ENCODE results near the gene AMOTL1. TPM values are rescaled to one million over a fixed set of nuclear protein-coding genes. Genes with fewer than 3 reads are reported as not detected.

Gene AMOTL1
- total and polyA plus RNA-seq, 2 of the 8 experiments (the other 6 are each of a cell fraction or from before 2014, with no cell fraction given) = 9.0 to 27.6 TPM

DNA sequence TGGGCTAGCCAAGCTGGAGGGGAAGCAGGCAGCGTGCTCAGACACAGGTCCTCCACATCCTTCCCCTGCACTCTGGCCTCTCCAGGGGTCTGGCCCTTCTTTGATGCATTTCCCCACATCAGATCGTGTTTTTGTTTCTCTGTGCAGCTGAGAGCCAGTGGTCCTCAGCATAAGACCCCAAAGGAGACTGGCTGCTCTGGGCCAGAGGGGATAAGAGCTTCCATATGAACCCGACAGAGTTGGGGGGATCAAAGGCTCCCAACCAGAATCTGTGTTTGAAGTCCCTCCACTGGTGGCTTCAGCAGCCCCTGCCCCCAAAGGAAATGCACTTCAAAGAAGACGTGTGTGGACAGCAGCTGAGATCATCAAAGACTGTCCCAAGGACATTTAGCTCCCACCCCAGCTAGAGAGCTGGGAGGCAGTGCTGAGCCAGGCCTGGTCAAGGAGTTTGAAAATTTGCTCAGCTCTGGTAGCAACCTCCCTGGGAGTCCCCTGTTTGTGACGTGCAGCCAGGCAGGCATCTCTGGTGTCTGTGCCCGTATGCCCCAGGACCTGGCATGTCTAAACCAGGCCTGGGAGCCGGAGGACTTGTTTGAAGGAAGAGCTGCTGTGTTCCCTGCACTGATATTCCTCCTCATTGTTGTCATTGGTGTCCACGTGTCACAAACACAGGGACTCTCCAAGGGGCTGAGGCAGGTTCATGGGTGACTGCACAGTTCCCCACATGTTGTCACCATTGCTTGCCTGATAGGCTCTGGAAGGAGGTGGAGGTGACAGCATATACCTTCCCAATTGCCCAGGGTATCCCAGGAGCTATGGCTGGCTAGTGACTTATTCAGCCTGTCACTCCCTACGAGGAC, 99.0 kb downstream of the AMOTL1 start:
- Histone ChIP-seq H2BK120ac (replicated peaks; ENCODE audit: low read depth, low read length) (no peak overlapping the region), H2BK20ac (ENCODE audit: low read length) (no peak overlapping the region), H2AFZ (ENCODE audit: low read length) (no peak overlapping the region), H4K8ac (ENCODE audit: extremely low read depth, insufficient read depth, low read length) (peak overlapping the region; percentile 20; the same call in 1 of the 2 replicates), H3K4ac (replicated peaks; ENCODE audit: insufficient read length, low read depth, low read length) (no peak overlapping the region), H3K9ac (replicated peaks in 1 of 4; ENCODE audit: extremely low read depth in 1 of 4, low read depth in 3 of 4, low read length in 3 of 4) (no peak overlapping the region), H4K20me1 (replicated peaks in 1 of 2; ENCODE audit: control insufficient read depth in 1 of 2, insufficient read depth in 2 of 2, low read length in 2 of 2) (no peaks in the 10 kb centered on the region), H3K36me3 (ENCODE audit: control insufficient read depth in 2 of 4, insufficient read depth in 4 of 4, low read length in 3 of 4) (peaks cover 2 to 19% (median 17%) of the 10 kb centered on the region in 4 experiments; a peak in 6 of 8 replicates), H3K18ac (ENCODE audit: extremely low read depth, low read length) (no peak overlapping the region), H3K9me3 (ENCODE audit: insufficient read depth in 2 of 2, low read depth in 1 of 2, low read length in 1 of 2) (no peaks in the 10 kb centered on the region), H3K14ac (ENCODE audit: insufficient read length) (no peak overlapping the region), H3K23me2 (ENCODE audit: low read depth, low read length) (no peaks in the 10 kb centered on the region), H3K4me2 (ENCODE audit: insufficient read depth in 1 of 2, low read depth in 2 of 2, low read length in 2 of 2) (no peak overlapping the region), H2BK12ac (ENCODE audit: low read depth, low read length) (no peak overlapping the region), H3K79me2 (ENCODE audit: control insufficient read depth in 1 of 2, insufficient read depth in 2 of 2, low read length in 2 of 2) (no peaks in the 10 kb centered on the region), H3K4me1 (replicated peaks in 1 of 4; ENCODE audit: control insufficient read depth in 3 of 4, insufficient read depth in 4 of 4, low read length in 3 of 4) (peaks cover 0 to 12% (median 6%) of the 10 kb centered on the region in 4 experiments; a peak in 5 of 7 replicates), H3K56ac (replicated peaks; ENCODE audit: insufficient read length, low read depth, low read length) (no peak overlapping the region), H4K91ac (replicated peaks; ENCODE audit: insufficient read length, low read length) (no peak overlapping the region), H2BK15ac (ENCODE audit: low read length) (no peak overlapping the region), H4K5ac (ENCODE audit: insufficient read length, low read depth, low read length) (no peak overlapping the region), H3K4me3 (ENCODE audit: extremely low read depth in 1 of 4, insufficient read depth in 2 of 4, low read depth in 3 of 4, low read length in 4 of 4) (no peak overlapping the region), H3K79me1 (ENCODE audit: low read depth, low read length) (no peaks in the 10 kb centered on the region), H2BK5ac (ENCODE audit: low read depth, low read length) (0 out of 2 replicates have a peak overlapping the region, but pooled peaks have one; percentile 60), H3K27ac (ENCODE audit: low read depth, low read length) (no peak overlapping the region), H2AK5ac (ENCODE audit: low read depth, low read length) (no peak overlapping the region), H3K23ac (ENCODE audit: insufficient read length) (no peak overlapping the region), H3K27me3 (replicated peaks in 1 of 4; ENCODE audit: control insufficient read depth in 3 of 4, extremely low read depth in 1 of 4, insufficient read depth in 3 of 4, low read length in 3 of 4) (no peaks in the 10 kb centered on the region)
- CTCF ChIA-PET (ENCODE audit: partially characterized antibody) = interaction anchor here (1.0 to 2.8 kb wide), 7 partner anchors 9 to 241 kb away, joined by 3 to 7 read pairs (median 5); no protein-coding TSS in a partner anchor
- FAIRE-seq (no peak), DNase-seq (ENCODE audit: low read depth in 1 of 2, low spot score in 2 of 2) (no peak)
- 93% methylated on average over 9 of the region's 9 CpGs; no CpG with 5 or more reads in 1 of the 2 experiments for WGBS, 2 experiments (ENCODE audit: extremely low coverage in 1 of 2, insufficient coverage in 1 of 2, insufficient read length in 1 of 2, insufficient replicate concordance in 2 of 2, low coverage in 1 of 2, low lambda C conversion rate in 2 of 2, missing lambda C conversion rate in 1 of 2)
- POLR2A ChIA-PET (ENCODE audit: partially characterized antibody) = no interaction called here
- TF ChIP-seq FOSL1 (IDR thresholded peaks at IDR 0.05; ENCODE audit: insufficient read depth, low read depth, low read length) = no peak
- TF ChIP-seq HDAC2 (IDR thresholded peaks at IDR 0.05; ENCODE audit: borderline replicate concordance in 1 of 2, low read depth in 2 of 2, low read length in 2 of 2) = no peak
- no peak for TF ChIP-seq CREB1 (IDR thresholded peaks at IDR 0.05)
- TF ChIP-seq EGR1 (IDR thresholded peaks at IDR 0.05; ENCODE audit: borderline replicate concordance, low read depth, low read length) = no peak
- TF ChIP-seq, protein P1, sequence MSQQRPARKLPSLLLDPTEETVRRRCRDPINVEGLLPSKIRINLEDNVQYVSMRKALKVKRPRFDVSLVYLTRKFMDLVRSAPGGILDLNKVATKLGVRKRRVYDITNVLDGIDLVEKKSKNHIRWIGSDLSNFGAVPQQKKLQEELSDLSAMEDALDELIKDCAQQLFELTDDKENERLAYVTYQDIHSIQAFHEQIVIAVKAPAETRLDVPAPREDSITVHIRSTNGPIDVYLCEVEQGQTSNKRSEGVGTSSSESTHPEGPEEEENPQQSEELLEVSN (IDR thresholded peaks at IDR 0.05) = no peak
- TF ChIP-seq, protein P2, sequence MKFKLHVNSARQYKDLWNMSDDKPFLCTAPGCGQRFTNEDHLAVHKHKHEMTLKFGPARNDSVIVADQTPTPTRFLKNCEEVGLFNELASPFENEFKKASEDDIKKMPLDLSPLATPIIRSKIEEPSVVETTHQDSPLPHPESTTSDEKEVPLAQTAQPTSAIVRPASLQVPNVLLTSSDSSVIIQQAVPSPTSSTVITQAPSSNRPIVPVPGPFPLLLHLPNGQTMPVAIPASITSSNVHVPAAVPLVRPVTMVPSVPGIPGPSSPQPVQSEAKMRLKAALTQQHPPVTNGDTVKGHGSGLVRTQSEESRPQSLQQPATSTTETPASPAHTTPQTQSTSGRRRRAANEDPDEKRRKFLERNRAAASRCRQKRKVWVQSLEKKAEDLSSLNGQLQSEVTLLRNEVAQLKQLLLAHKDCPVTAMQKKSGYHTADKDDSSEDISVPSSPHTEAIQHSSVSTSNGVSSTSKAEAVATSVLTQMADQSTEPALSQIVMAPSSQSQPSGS (IDR thresholded peaks at IDR 0.05; ENCODE audit: low read length) = no peak
- no peak for TF ChIP-seq TAF7 (optimal IDR thresholded peaks at IDR 0.05; ENCODE audit: borderline replicate concordance, low read depth, low read length)
- no peak for TF ChIP-seq GTF2F1 (IDR thresholded peaks at IDR 0.05; ENCODE audit: borderline replicate concordance, low read depth, low read length)
- TF ChIP-seq SAP30 (IDR thresholded peaks at IDR 0.05; ENCODE audit: insufficient read depth, insufficient replicate concordance, low read length) = no peak
